GM19397 (cell line): Measurements from ENCODE around the gene CTIF.

Experiments
- ATAC-seq: cut with Tn5 transposase; IDR thresholded peaks from one replicate; pipeline ENCODE4 v1.9.1; 2021; ENCODE audit warnings: mild to moderate bottlenecking, moderate library complexity; ENCODE audit not compliant: unreplicated experiment

Gene CTIF

GRCh38 chr18:48904091-48904490 is 365.3 kb downstream of the CTIF start:
- no peak for ATAC-seq

DNA sequence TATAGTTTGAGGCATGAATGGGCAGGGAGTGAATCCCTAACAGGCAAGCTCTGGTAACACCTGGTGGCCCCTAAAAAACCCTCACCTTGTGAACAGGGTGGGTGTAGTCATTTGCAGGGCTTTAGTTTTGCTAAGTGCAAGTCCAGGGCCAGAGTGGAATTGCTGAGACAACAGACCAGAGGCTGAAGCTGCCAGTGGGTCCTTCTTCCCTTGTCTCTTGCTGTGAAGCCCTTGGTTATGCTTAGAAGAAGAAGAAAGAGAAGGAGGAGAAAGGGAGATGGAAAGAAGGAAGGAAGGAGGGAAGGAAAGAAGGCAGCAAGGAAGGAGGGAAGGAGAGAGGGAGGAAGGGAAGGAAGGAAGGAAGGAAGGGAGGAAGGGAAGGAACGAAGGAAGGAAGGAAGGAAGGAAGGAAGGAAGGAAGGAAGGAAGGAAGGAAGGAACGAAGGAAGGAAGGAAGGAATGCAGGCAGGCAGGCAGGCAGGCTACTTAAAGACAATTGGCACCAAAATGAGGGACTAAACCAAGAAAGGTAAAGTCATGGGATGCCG is 366.1 kb downstream of the CTIF start:
- no peak for ATAC-seq

DNA sequence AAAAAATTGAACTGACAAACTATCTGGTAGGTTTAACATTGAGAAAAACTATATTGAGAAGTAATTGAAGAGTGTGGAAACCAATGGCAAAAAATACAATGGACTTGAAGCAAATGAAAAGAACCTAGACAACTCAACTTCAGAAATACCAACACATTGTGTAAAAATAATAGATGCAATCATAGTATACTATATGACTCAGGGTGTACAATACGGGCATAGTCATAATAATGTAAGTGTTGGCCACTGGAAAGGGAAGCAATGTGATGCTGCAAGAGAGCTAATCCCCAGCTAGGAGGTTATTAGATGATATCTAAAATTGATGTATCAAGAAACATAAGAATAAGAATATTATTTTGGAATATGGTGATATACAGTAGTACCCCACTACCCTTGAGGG is 366.7 kb downstream of the CTIF start:
- no peak for ATAC-seq

DNA sequence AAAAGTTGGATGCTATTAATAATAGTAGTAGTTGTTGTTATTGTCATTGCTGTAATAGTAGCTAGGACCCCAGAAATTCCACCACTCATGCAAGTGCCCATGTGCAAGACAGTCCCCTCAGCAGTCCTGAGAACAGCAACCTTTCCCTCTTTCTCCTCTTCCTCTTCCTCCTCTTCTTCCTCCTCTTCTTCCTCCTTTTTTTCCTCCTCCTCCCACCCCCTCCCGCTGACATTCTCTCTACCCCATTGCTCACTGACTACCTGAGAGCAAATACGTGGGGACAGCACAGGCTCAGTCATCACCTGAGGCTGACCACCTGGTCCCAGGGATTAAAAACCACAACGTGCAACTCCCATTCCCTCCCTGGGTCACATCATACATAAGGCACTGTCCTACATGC is 370.1 kb downstream of the CTIF start:
- no peak for ATAC-seq

- no peak for ATAC-seq
Observed at GRCh38 chr18:48909721-48910120, 370.9 kb downstream of the CTIF start.

DNA sequence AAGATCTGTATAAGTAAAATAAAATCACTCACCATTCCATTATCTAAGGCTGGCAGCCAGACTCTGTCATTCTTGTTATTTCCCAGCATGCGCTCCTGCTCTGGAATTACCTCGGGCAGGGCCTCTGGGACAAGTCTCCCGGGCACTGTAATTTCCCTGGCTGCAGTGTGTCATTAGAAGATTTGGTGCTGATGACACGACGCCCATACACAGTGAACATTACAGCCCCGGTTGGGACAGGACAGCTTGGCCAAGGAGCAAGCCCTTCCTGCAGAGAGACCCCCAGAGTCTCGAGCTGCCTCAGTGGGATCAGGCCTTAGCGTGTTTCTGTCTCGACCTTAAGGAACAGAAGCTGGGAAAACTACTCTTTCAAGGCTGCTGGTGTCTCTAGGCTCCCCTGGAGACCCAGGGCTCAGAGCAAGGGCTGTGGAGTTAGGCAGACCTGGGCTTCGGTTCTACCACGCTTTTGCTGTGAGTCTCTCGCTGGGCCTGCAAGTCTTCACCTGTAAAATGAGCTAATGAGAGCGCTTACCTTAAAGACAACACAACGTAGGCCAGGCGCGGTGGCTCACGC is 372.2 kb downstream of the CTIF start:
- no peak for ATAC-seq
